H1 (cell line): Measurements from ENCODE around the gene SMPX. TPM values are rescaled to one million over a fixed set of nuclear protein-coding genes. Genes with fewer than 3 reads are reported as not detected.

Experiments
- CTCF ChIA-PET: fragments of 300-600 bp; sonication (Branson Sonifier 250); formaldehyde crosslinking; loops from one replicate; lab custom pipeline; 2021; ENCODE audit not compliant: partially characterized antibody; lab: Charles Lee
- POLR2A ChIA-PET: fragments of 300-600 bp; sonication (Branson Sonifier 250); formaldehyde crosslinking; loops from one replicate; lab custom pipeline; 2021; ENCODE audit warnings: inconsistent platforms; ENCODE audit not compliant: partially characterized antibody; lab: Charles Lee
- DNase-seq, 2 experiments: peaks; one replicate each; pipeline versions ENCODE4 v3.0.0 to v3.0.0-alpha.2; 2010 to 2022; ENCODE audit warnings: low spot score in 2 of 2, low read depth in 1 of 2, mixed read lengths in 1 of 2
- FAIRE-seq: peaks from 2 replicates; lab custom pipeline; 2011; peaks lifted over from hg19 to GRCh38; lab: Jason Lieb, UNC
- H2AFZ ChIP-seq: 2 replicates; pipeline ENCODE4 v1.8.1; 2012; ENCODE audit warnings: low read length, inconsistent platforms
- H2AK5ac ChIP-seq: 2 replicates; pipeline ENCODE4 v1.6.1; 2013; ENCODE audit warnings: low read depth, low read length
- H2BK120ac ChIP-seq: replicated peaks from 2 replicates; pipeline ENCODE3; 2013; ENCODE audit warnings: low read depth, low read length, inconsistent platforms
- H2BK12ac ChIP-seq: 2 replicates; pipeline ENCODE4 v1.6.1; 2013; ENCODE audit warnings: low read depth, low read length
- H2BK15ac ChIP-seq: 2 replicates; pipeline ENCODE4 v1.6.1; 2013; ENCODE audit warnings: low read length
- H2BK20ac ChIP-seq: 2 replicates; pipeline ENCODE4 v1.6.1; 2013; ENCODE audit warnings: low read length
- H2BK5ac ChIP-seq: 2 replicates; pipeline ENCODE4 v1.6.1; 2013; ENCODE audit warnings: low read depth, low read length
- H3K14ac ChIP-seq: 2 replicates; pipeline ENCODE4 v1.6.1; 2013; ENCODE audit warnings: inconsistent platforms; ENCODE audit not compliant: insufficient read length
- H3K18ac ChIP-seq: 2 replicates; pipeline ENCODE4 v1.6.1; 2013; ENCODE audit warnings: low read length; ENCODE audit errors: extremely low read depth
- H3K23ac ChIP-seq: 2 replicates; pipeline ENCODE4 v1.6.1; 2013; ENCODE audit warnings: inconsistent platforms; ENCODE audit not compliant: insufficient read length
- H3K23me2 ChIP-seq: 2 replicates; pipeline ENCODE4 v1.6.1; 2013; ENCODE audit warnings: low read depth, low read length
- H3K27ac ChIP-seq: 2 replicates; pipeline ENCODE4 v1.6.1; 2011; ENCODE audit warnings: low read depth, low read length, inconsistent platforms
- H3K27me3 ChIP-seq, 4 experiments: replicated peaks in 1 of 4; 1 replicate in 1 of 4; 2 replicates in 3 of 4; pipeline versions ENCODE4 v1.6.1 to v1.8.1; 2011 to 2013; ENCODE audit warnings: low read length in 3 of 4, mild to moderate bottlenecking in 3 of 4, inconsistent platforms in 2 of 4, mixed read lengths in 2 of 4, moderate library complexity in 1 of 4; ENCODE audit not compliant: control insufficient read depth in 3 of 4, insufficient read depth in 3 of 4; ENCODE audit errors: extremely low read depth in 1 of 4
- H3K36me3 ChIP-seq, 4 experiments: 2 replicates each; pipeline versions ENCODE4 v1.6.1 to v1.8.1; 2011 to 2013; ENCODE audit warnings: mild to moderate bottlenecking in 4 of 4, low read length in 3 of 4, moderate library complexity in 2 of 4, control low read depth in 1 of 4, inconsistent platforms in 1 of 4; ENCODE audit not compliant: insufficient read depth in 4 of 4, control insufficient read depth in 2 of 4
- H3K4ac ChIP-seq: replicated peaks from 2 replicates; pipeline ENCODE3; 2013; ENCODE audit warnings: low read length, low read depth, mixed read lengths, inconsistent platforms; ENCODE audit not compliant: insufficient read length
- H3K4me1 ChIP-seq, 4 experiments: replicated peaks in 1 of 4; 1 replicate in 1 of 4; 2 replicates in 3 of 4; pipeline versions ENCODE4 v1.6.1 to v1.8.1; 2011 to 2013; ENCODE audit warnings: low read length in 3 of 4, inconsistent platforms in 2 of 4, mixed read lengths in 1 of 4; ENCODE audit not compliant: insufficient read depth in 4 of 4, control insufficient read depth in 3 of 4
- H3K4me2 ChIP-seq, 2 experiments: 2 replicates each; pipeline versions ENCODE4 v1.6.1 to v1.8.1; 2011 to 2013; ENCODE audit warnings: low read depth in 2 of 2, low read length in 2 of 2, control low read depth in 1 of 2, inconsistent platforms in 1 of 2, mild to moderate bottlenecking in 1 of 2; ENCODE audit not compliant: insufficient read depth in 1 of 2
- H3K4me3 ChIP-seq, 4 experiments: fragments of 200-600, 300-600 bp in 1 of 4; sonication (generic), shearing (Covaris generic), sonication (Bioruptor Twin) in 1 of 4; 2 replicates each; pipeline versions ENCODE4 v1.5.1 to v1.8.1; 2011 to 2016; ENCODE audit warnings: low read length in 4 of 4, low read depth in 3 of 4, control low read depth in 2 of 4, inconsistent platforms in 2 of 4, mild to moderate bottlenecking in 2 of 4, mixed read lengths in 1 of 4, moderate library complexity in 1 of 4; ENCODE audit not compliant: insufficient read depth in 2 of 4; ENCODE audit errors: extremely low read depth in 1 of 4
- H3K56ac ChIP-seq: replicated peaks from 2 replicates; pipeline ENCODE3; 2013; ENCODE audit warnings: low read depth, mild to moderate bottlenecking, mixed read lengths, low read length, inconsistent platforms; ENCODE audit not compliant: insufficient read length
- H3K79me1 ChIP-seq: 2 replicates; pipeline ENCODE4 v1.6.1; 2013; ENCODE audit warnings: low read depth, low read length, control low read depth
- H3K79me2 ChIP-seq, 2 experiments: 2 replicates each; pipeline versions ENCODE4 v1.6.1 to v1.8.1; 2012 to 2013; ENCODE audit warnings: low read length in 2 of 2, mild to moderate bottlenecking in 2 of 2, inconsistent platforms in 1 of 2; ENCODE audit not compliant: insufficient read depth in 2 of 2, control insufficient read depth in 1 of 2
- H3K9ac ChIP-seq, 4 experiments: replicated peaks in 1 of 4; 1 replicate in 1 of 4; 2 replicates in 3 of 4; pipeline versions ENCODE4 v1.6.1 to v1.8.1; 2011 to 2013; ENCODE audit warnings: low read depth in 3 of 4, low read length in 3 of 4, control low read depth in 2 of 4, mild to moderate bottlenecking in 2 of 4, moderate library complexity in 2 of 4, inconsistent platforms in 1 of 4; ENCODE audit errors: extremely low read depth in 1 of 4
- H3K9me3 ChIP-seq, 2 experiments: 2 replicates each; pipeline versions ENCODE4 v1.6.1 to v1.8.1; 2012 to 2013; ENCODE audit warnings: mild to moderate bottlenecking in 2 of 2, moderate library complexity in 2 of 2, control low read depth in 1 of 2, inconsistent platforms in 1 of 2, low read depth in 1 of 2, low read length in 1 of 2, mixed read lengths in 1 of 2; ENCODE audit not compliant: insufficient read depth in 2 of 2
- H4K20me1 ChIP-seq, 2 experiments: replicated peaks in 1 of 2; 2 replicates each; pipeline versions ENCODE3 to v1.8.1; 2011 to 2013; ENCODE audit warnings: inconsistent platforms in 2 of 2, low read length in 2 of 2, mild to moderate bottlenecking in 1 of 2; ENCODE audit not compliant: insufficient read depth in 2 of 2, control insufficient read depth in 1 of 2
- H4K5ac ChIP-seq: 2 replicates; pipeline ENCODE4 v1.6.1; 2013; ENCODE audit warnings: low read length, low read depth, mixed read lengths, inconsistent platforms; ENCODE audit not compliant: insufficient read length
- H4K8ac ChIP-seq: 2 replicates; pipeline ENCODE4 v1.8.0; 2013; ENCODE audit warnings: mild to moderate bottlenecking, moderate library complexity, low read length, inconsistent platforms; ENCODE audit not compliant: insufficient read depth; ENCODE audit errors: extremely low read depth
- H4K91ac ChIP-seq: replicated peaks from 2 replicates; pipeline ENCODE3; 2013; ENCODE audit warnings: low read length, mixed read lengths, inconsistent platforms; ENCODE audit not compliant: insufficient read length
- CTCF ChIP-seq, 3 experiments: IDR thresholded peaks; 1 replicate in 2 of 3; 2 replicates in 1 of 3; pipeline versions ENCODE4 v1.5.1 to v1.6.1; 2011; ENCODE audit warnings: low read length in 3 of 3, mild to moderate bottlenecking in 3 of 3, inconsistent platforms in 2 of 3, low read depth in 1 of 3, moderate library complexity in 1 of 3; ENCODE audit not compliant: insufficient read depth in 1 of 3; ENCODE audit errors: control extremely low read depth in 1 of 3
- POLR2A ChIP-seq, 2 experiments: IDR thresholded peaks; 1 replicate in 1 of 2; 2 replicates in 1 of 2; pipeline ENCODE4 v1.6.1; 2011; ENCODE audit warnings: low read depth in 2 of 2, low read length in 2 of 2, mild to moderate bottlenecking in 2 of 2; ENCODE audit errors: control extremely low read depth in 1 of 2
- RAD21 ChIP-seq, 2 experiments: IDR thresholded peaks in 1 of 2; conservative IDR thresholded peaks in 1 of 2; 2 replicates each; pipeline ENCODE4 v1.6.1; 2011; ENCODE audit warnings: low read depth in 2 of 2, low read length in 2 of 2, improper control_type of control experiment in 1 of 2, inconsistent platforms in 1 of 2, mild to moderate bottlenecking in 1 of 2, moderate library complexity in 1 of 2
- WGBS, 2 experiments: shearing (Covaris generic) in 1 of 2; methylation state at CpG; one replicate each; pipeline versions ENCODE4 v1.1.6 to v1.1.7; 2013 to 2015; ENCODE audit warnings: low lambda C conversion rate in 2 of 2, mixed read lengths in 2 of 2, inconsistent platforms in 1 of 2, low coverage in 1 of 2, missing lambda C conversion rate in 1 of 2; ENCODE audit not compliant: insufficient replicate concordance in 2 of 2, insufficient coverage in 1 of 2, insufficient read length in 1 of 2; ENCODE audit errors: extremely low coverage in 1 of 2, missing lambda C conversion rate in 1 of 2; 5-methylcytosine and 5-hydroxymethylcytosine counted together
- polyA plus RNA-seq, 7 experiments: library from polyadenylated mRNA; depleted of rRNA in 3 of 7; stranded (reverse) in 5 of 7; unstranded in 2 of 7; fragments of >200 nt in 5 of 7; fragments of 200-250 nt in 2 of 7; gene quantifications; 1 replicate in 5 of 7; 2 replicates in 1 of 7; 4 replicates in 1 of 7; pipeline versions ENCODE4 v1.2.1 to v1.2.3, GENCODE V29; 2011 to 2013; ENCODE audit warnings: missing spikeins in 2 of 7, mixed read lengths in 2 of 7
- total RNA-seq: library from RNA; stranded (reverse); fragmentation: NEBNext Ultra II Directional; extraction: Animal tissue kit (Norgen Biotek cat#: 25700); gene quantifications from 2 replicates; pipeline ENCODE4 v1.2.1, GENCODE V29; 2021

The SMPX gene
- total and polyA plus RNA-seq, 2 of the 8 experiments (the other 6 are each of a cell fraction or from before 2014, with no cell fraction given): not detected

DNA sequence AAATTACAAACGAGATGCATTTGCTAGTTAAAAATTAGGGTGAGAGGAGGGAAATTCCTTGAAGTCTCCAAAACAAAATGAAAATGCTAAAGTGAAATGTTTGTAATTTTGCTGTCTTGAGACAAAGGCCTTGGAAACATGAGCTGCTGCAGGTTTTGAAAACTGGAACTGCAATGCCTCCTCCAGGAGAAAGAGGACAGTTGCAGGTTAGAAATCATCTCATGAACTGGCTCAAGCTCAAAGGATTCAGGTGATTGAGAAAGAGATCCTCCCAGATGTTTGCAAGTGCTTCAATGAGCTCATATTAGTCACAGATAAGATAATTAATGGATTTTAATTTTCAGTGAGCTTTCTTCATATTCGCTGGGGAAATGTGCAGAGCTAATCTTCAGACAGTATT, 32.4 kb downstream of the SMPX start:
- H3K23me2 ChIP-seq: no peaks in the 10 kb centered on the region
- TF ChIP-seq CTCF (IDR thresholded peaks at IDR 0.05; ENCODE audit: control extremely low read depth in 1 of 3, insufficient read depth in 1 of 3, low read depth in 1 of 3, low read length in 3 of 3) (peak in 2 of 3 experiments; percentile 59 to 61; a peak in 3 of 4 replicates), POLR2A (IDR thresholded peaks at IDR 0.05; ENCODE audit: control extremely low read depth in 1 of 2, low read depth in 2 of 2, low read length in 2 of 2) (no peak), RAD21 (IDR thresholded peaks at IDR 0.05 in 1 of 2, conservative IDR thresholded peaks at IDR 0.05 in 1 of 2; ENCODE audit: low read depth in 2 of 2, low read length in 2 of 2) (peak; percentile 84 to 87)
- no peak overlapping the region; the same call in 1 of the 2 replicates for H2AFZ ChIP-seq
- H3K27me3 ChIP-seq: no peaks in the 10 kb centered on the region
- H4K91ac ChIP-seq: no peak overlapping the region
- no peaks in the 10 kb centered on the region for H3K36me3 ChIP-seq
- H3K4ac ChIP-seq: no peak overlapping the region
- H3K56ac ChIP-seq: no peak overlapping the region
- H2AK5ac ChIP-seq: no peak overlapping the region
- H3K9ac ChIP-seq: no peak overlapping the region
- no peak overlapping the region for H3K23ac ChIP-seq
- no peak overlapping the region for H2BK5ac ChIP-seq
- H3K79me2 ChIP-seq: no peaks in the 10 kb centered on the region
- no peak overlapping the region for H4K5ac ChIP-seq
- H2BK12ac ChIP-seq: no peak overlapping the region
- no peak overlapping the region for H3K4me2 ChIP-seq
- H3K9me3 ChIP-seq: no peaks in the 10 kb centered on the region
- 0% methylated on average over 2 of the region's 2 CpGs; no CpG with 5 or more reads in 1 of the 2 experiments for WGBS, 2 experiments
- ChIA-PET CTCF (interaction anchor here (0.6 to 2.2 kb wide), 12 partner anchors 9 to 1227 kb away, joined by 3 to 37 read pairs (median 4); no protein-coding TSS in a partner anchor), POLR2A (interaction anchor here (0.7 kb wide), 1 partner anchor 10 kb away, joined by 3 read pairs; no protein-coding TSS in a partner anchor)
- no peaks in the 10 kb centered on the region for H4K20me1 ChIP-seq
- H3K27ac ChIP-seq: no peak overlapping the region
- no peak overlapping the region for H2BK15ac ChIP-seq
- DNase-seq: no peak
- H3K4me3 ChIP-seq: no peak overlapping the region
- peak; percentile 92 for FAIRE-seq
- H3K4me1 ChIP-seq: no peaks in the 10 kb centered on the region
- no peak overlapping the region for H2BK20ac ChIP-seq
- no peaks in the 10 kb centered on the region for H3K79me1 ChIP-seq
- H3K14ac ChIP-seq: no peak overlapping the region
- no peak overlapping the region for H2BK120ac ChIP-seq
- H4K8ac ChIP-seq: no peak overlapping the region
- no peak overlapping the region for H3K18ac ChIP-seq
